ENCODE data around the gene ZNF827. TPM values are rescaled to one million over a fixed set of nuclear protein-coding genes. Genes with fewer than 3 reads are reported as not detected.

The ZNF827 gene
- total and polyA plus RNA-seq, 2 of the 13 experiments (the other 11 are each of a cell fraction or from before 2014, with no cell fraction given): 2.8 TPM

- peak overlapping the region; percentile 91 for H3K4me2 ChIP-seq (ENCODE audit: low read depth, low read length)
- CTCF ChIA-PET (ENCODE audit: low intra/inter-chr PET ratio, low total read pairs): no interaction called here
- H3K79me2 ChIP-seq (ENCODE audit: insufficient read depth, low read length): no peaks in the 10 kb centered on the region
- FAIRE-seq (no peak), DNase-seq (ENCODE audit: low spot score) (no peak), ATAC-seq (no peak)
- WGBS (ENCODE audit: low lambda C conversion rate): 4% methylated on average over 12 of the region's 14 CpGs
- H3K36me3 ChIP-seq (replicated peaks in 1 of 2; ENCODE audit: control insufficient read depth in 1 of 2, insufficient read depth in 2 of 2, low read length in 2 of 2): no peaks in the 10 kb centered on the region
- H3K9ac ChIP-seq (ENCODE audit: insufficient read depth, low read depth, low read length): no peak overlapping the region
- in situ Hi-C loops (cut with HindIII; ENCODE audit: extremely low pct_ligation_motif_present, low pct_unique_long_range_greater_than_20kb) (loop anchor here (10.0 kb wide), 1 partner anchor 203 kb away; the partner anchor contains the start of gene ZNF827), intact Hi-C loops (cut with micrococcal nuclease; ENCODE audit: unreplicated experiment) (no loop called here)
- peak overlapping the region; percentile 54 for H2AFZ ChIP-seq (ENCODE audit: low read length)
- no peaks in the 10 kb centered on the region for H3K9me3 ChIP-seq (ENCODE audit: low read length)
- H4K20me1 ChIP-seq (ENCODE audit: insufficient read depth, low read length): no peaks in the 10 kb centered on the region
- BruUV-seq (replicated peaks): no TSS peak
- no peak overlapping the region for H3K27ac ChIP-seq (ENCODE audit: extremely low read length, insufficient read depth, low read length)
- peaks cover 0 to 38% of the 10 kb centered on the region in 2 experiments; a peak in 3 of 5 replicates for H3K27me3 ChIP-seq (ENCODE audit: control insufficient read depth in 1 of 2, insufficient read depth in 2 of 2, low read length in 2 of 2)
- POLR2A ChIA-PET: no interaction called here
- peaks cover 16% of the 10 kb centered on the region for H3K4me1 ChIP-seq (ENCODE audit: insufficient read depth, low read length)
- H3K4me3 ChIP-seq (replicated peaks in 1 of 3; ENCODE audit: insufficient read depth in 1 of 3, low read depth in 2 of 3, low read length in 3 of 3): peak overlapping the region; percentile 59 to 73 (median 60)
- TF ChIP-seq POGZ (CRISPR knock-in tag; IDR thresholded peaks at IDR 0.05) (no peak), ATF5 (CRISPR knock-in tag; IDR thresholded peaks at IDR 0.05; ENCODE audit: low read depth) (no peak), ZNF674 (CRISPR knock-in tag; IDR thresholded peaks at IDR 0.05; ENCODE audit: low read depth) (no peak), ZNF564 (CRISPR knock-in tag; IDR thresholded peaks at IDR 0.05) (0 out of 2 replicates have a peak, but pooled peaks have one; percentile 19), LBX2 (CRISPR knock-in tag; IDR thresholded peaks at IDR 0.05; ENCODE audit: borderline replicate concordance) (no peak), ZNF597 (CRISPR knock-in tag; IDR thresholded peaks at IDR 0.05) (no peak), ZFX (CRISPR knock-in tag; IDR thresholded peaks at IDR 0.05; ENCODE audit: low read depth) (0 out of 2 replicates have a peak, but pooled peaks have one; percentile 1), SSRP1 (CRISPR knock-in tag; IDR thresholded peaks at IDR 0.05) (no peak), MLXIP (CRISPR knock-in tag; IDR thresholded peaks at IDR 0.05; ENCODE audit: borderline replicate concordance) (no peak), AKAP8 (CRISPR knock-in tag; IDR thresholded peaks at IDR 0.05) (no peak), SNAPC4 (CRISPR knock-in tag; IDR thresholded peaks at IDR 0.05) (no peak), HES4 (CRISPR knock-in tag; IDR thresholded peaks at IDR 0.05; ENCODE audit: borderline replicate concordance) (no peak)
These were observed 206.4 kb downstream of the ZNF827 start for GRCh38 chr4:145732001-145732815.

Data from HepG2 (cell line).